ENCODE results near the gene PPM1E.

- TF ChIP-seq CTCF (IDR thresholded peaks at IDR 0.05) = no peak
- no peak for TF ChIP-seq POLR2A (IDR thresholded peaks at IDR 0.05)
Observed at GRCh38 chr17:58932956-58933355, 177.3 kb downstream of the PPM1E start.

All from esophagus squamous epithelium (tissue), 4 donors.